Neuronal stem cell (in vitro differentiated cells): Measurements from ENCODE around the gene NXN.

Experiments
- DNase-seq: peaks from one replicate; pipeline ENCODE4 v3.0.0-alpha.2; 2013; ENCODE audit warnings: low spot score
- H2AFZ ChIP-seq: one replicate; pipeline ENCODE4 v1.6.1; 2013; ENCODE audit warnings: mild to moderate bottlenecking, low read length, inconsistent platforms
- H2AK5ac ChIP-seq: 2 replicates; pipeline ENCODE4 v1.6.1; 2013; ENCODE audit warnings: low read depth, mild to moderate bottlenecking, inconsistent platforms, low read length, moderate library complexity, mixed read lengths
- H2BK120ac ChIP-seq: 2 replicates; pipeline ENCODE4 v1.6.1; 2013; ENCODE audit warnings: low read depth, mild to moderate bottlenecking, inconsistent platforms, low read length, moderate library complexity, mixed read lengths
- H2BK12ac ChIP-seq: one replicate; pipeline ENCODE4 v1.6.1; 2013; ENCODE audit warnings: low read length, inconsistent platforms
- H2BK15ac ChIP-seq: 2 replicates; pipeline ENCODE4 v1.6.1; 2013; ENCODE audit warnings: mild to moderate bottlenecking, low read length, inconsistent platforms, mixed read lengths
- H2BK5ac ChIP-seq: one replicate; pipeline ENCODE4 v1.6.1; 2013; ENCODE audit warnings: inconsistent platforms, mild to moderate bottlenecking, low read length, moderate library complexity
- H3K14ac ChIP-seq: one replicate; pipeline ENCODE4 v1.6.1; 2013; ENCODE audit warnings: low read length, inconsistent platforms
- H3K18ac ChIP-seq: 2 replicates; pipeline ENCODE4 v1.6.1; 2013; ENCODE audit warnings: low read length, inconsistent platforms
- H3K23ac ChIP-seq: 2 replicates; pipeline ENCODE4 v1.6.1; 2013; ENCODE audit warnings: low read depth, mild to moderate bottlenecking, mixed read lengths, low read length, inconsistent platforms; ENCODE audit not compliant: poor library complexity
- H3K27ac ChIP-seq: replicated peaks from 3 replicates; pipeline ENCODE4 v1.5.1; 2013; ENCODE audit warnings: low read length, inconsistent platforms
- H3K27me3 ChIP-seq, 3 experiments: 2 replicates each; pipeline ENCODE4 v1.6.1; 2013; ENCODE audit warnings: low read length in 3 of 3, mild to moderate bottlenecking in 2 of 3, inconsistent platforms in 1 of 3, low read depth in 1 of 3, mixed read lengths in 1 of 3, moderate library complexity in 1 of 3; ENCODE audit not compliant: control insufficient read depth in 3 of 3, insufficient read depth in 3 of 3
- H3K36me3 ChIP-seq, 2 donors: replicated peaks in 1 of 2; 2 replicates each; pipeline ENCODE4 v1.6.1; 2013; ENCODE audit warnings: low read length in 2 of 2; ENCODE audit not compliant: control insufficient read depth in 2 of 2, insufficient read depth in 2 of 2
- H3K4ac ChIP-seq: 2 replicates; pipeline ENCODE4 v1.6.1; 2013; ENCODE audit warnings: inconsistent platforms, mild to moderate bottlenecking, low read length, moderate library complexity
- H3K4me1 ChIP-seq, 2 donors: 1 replicate in 1 of 2; 2 replicates in 1 of 2; pipeline ENCODE4 v1.6.1; 2013; ENCODE audit warnings: low read length in 2 of 2, low read depth in 1 of 2; ENCODE audit not compliant: control insufficient read depth in 2 of 2, insufficient read depth in 1 of 2
- H3K4me2 ChIP-seq: one replicate; pipeline ENCODE4 v1.6.1; 2013; ENCODE audit warnings: mild to moderate bottlenecking, low read length, inconsistent platforms; ENCODE audit not compliant: insufficient read depth, poor library complexity, severe bottlenecking
- H3K4me3 ChIP-seq, 2 donors: 2 replicates each; pipeline ENCODE4 v1.5.1; 2013; ENCODE audit warnings: low read length in 2 of 2, mild to moderate bottlenecking in 2 of 2, inconsistent platforms in 1 of 2, moderate library complexity in 1 of 2
- H3K79me1 ChIP-seq: one replicate; pipeline ENCODE4 v1.6.1; 2013; ENCODE audit warnings: low read depth, mild to moderate bottlenecking, inconsistent platforms, low read length, moderate library complexity
- H3K9ac ChIP-seq: one replicate; pipeline ENCODE4 v1.6.1; 2013; ENCODE audit warnings: mild to moderate bottlenecking, low read depth, low read length, inconsistent platforms; ENCODE audit not compliant: poor library complexity
- H3K9me3 ChIP-seq, 2 donors: replicated peaks in 1 of 2; 2 replicates each; pipeline versions ENCODE3 to v1.6.1; 2013; ENCODE audit warnings: low read length in 2 of 2, mild to moderate bottlenecking in 2 of 2, inconsistent platforms in 1 of 2, low read depth in 1 of 2, mixed read lengths in 1 of 2, moderate library complexity in 1 of 2; ENCODE audit not compliant: control insufficient read depth in 2 of 2, insufficient read depth in 1 of 2
- H4K8ac ChIP-seq: one replicate; pipeline ENCODE4 v1.6.1; 2013; ENCODE audit warnings: low read depth, mild to moderate bottlenecking, inconsistent platforms, low read length, moderate library complexity
- H4K91ac ChIP-seq: one replicate; pipeline ENCODE4 v1.6.1; 2013; ENCODE audit warnings: low read length, low read depth, mild to moderate bottlenecking, inconsistent platforms; ENCODE audit not compliant: poor library complexity
- WGBS, 2 donors: extraction: QIAGEN DNeasy Blood & Tissue Kit; methylation state at CpG; one replicate each; pipeline ENCODE4 v1.1.7; 2013; ENCODE audit warnings: missing lambda C conversion rate in 2 of 2, mixed read lengths in 1 of 2; ENCODE audit not compliant: insufficient read length in 2 of 2, insufficient replicate concordance in 1 of 2; ENCODE audit errors: extremely low coverage in 2 of 2; 5-methylcytosine and 5-hydroxymethylcytosine counted together

The NXN gene

DNA sequence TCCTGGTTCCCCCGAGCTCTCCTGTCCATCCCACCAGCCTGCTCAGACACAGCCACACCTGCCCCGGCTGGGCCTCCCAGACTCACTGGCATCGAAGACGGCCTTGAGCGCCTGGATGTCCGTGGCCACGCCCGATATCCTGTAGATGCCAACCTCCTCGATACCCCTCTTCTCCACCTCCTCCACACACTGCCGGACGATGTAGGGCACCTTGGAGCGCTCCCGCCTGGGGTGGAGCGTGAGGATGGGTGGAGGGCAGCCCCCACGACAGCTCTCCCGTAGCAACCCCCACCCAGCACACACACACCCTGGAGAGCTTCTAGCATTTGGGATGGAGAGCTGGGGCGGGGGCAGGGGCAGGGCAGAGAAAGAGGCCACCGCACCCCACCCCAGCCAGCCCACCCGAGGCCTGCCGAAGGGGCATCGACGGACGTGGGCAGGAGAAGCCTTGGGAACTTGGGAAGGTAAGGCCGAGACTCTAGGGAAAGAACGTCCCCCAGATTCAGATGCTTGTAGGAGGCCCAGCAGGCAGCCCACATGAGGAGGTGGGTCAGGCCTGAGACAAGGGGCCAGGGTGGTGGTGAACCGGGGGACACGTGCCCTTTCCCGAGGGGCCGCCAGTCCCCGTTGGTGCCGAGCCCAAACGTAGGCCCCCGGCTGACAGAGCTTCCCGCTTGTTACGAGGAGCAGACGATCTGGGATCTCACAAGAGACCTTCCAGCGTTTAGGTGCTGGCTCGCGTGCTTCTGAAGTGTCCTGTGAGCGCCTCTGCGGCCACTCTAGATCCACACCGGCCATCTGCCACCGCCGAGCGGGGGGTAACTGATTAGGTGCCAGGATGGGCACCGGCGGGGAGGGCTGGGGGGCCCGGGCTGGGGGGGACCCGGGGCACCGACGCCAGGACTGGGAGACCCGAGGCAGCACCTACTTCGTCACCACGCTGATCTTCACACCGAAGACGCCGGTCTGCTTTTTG, 32.5 kb upstream of the NXN start:
- Histone ChIP-seq H3K23ac (peak overlapping the region; percentile 73), H3K4ac (no peak overlapping the region), H2BK12ac (no peak overlapping the region), H2AFZ (no peak overlapping the region), H3K4me1 (no peaks in the 10 kb centered on the region), H3K4me3 (no peak overlapping the region), H2BK15ac (no peak overlapping the region), H3K18ac (peak overlapping the region; percentile 38), H2AK5ac (no peak overlapping the region), H3K27me3 (no peaks in the 10 kb centered on the region), H3K4me2 (no peak overlapping the region), H2BK5ac (peak overlapping the region; percentile 22), H3K79me1 (peaks cover 2% of the 10 kb centered on the region), H2BK120ac (no peak overlapping the region), H3K36me3 (peaks cover 27 to 32% of the 10 kb centered on the region in 2 donors), H4K8ac (no peak overlapping the region), H3K14ac (peak overlapping the region; percentile 38), H3K9ac (peak overlapping the region; percentile 44), H3K27ac (no peak overlapping the region), H3K9me3 (no peaks in the 10 kb centered on the region), H4K91ac (no peak overlapping the region)
- no peak for DNase-seq
- no CpG with 5 or more reads among the region's 57 CpGs for WGBS, 2 donors

DNA sequence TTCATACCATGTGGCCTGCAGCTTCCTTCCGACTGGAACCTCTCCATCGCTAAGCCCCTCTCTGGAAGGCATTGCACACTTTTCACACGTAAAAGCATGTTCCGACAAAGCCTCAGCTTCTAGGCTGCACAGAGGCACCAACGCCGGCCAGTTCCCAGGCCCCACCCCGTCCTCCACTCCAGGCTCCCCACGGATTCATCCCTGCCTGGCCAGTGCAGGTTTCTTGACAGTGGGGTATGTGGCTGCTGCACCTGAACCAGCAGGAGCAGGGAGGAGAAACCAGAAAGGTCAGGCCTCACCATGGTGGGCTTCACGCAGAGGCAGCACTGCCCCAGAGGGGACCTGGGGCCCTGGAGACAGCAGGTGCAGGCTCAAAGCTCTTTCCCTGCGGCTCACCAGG, 31.6 kb upstream of the NXN start:
- H2BK5ac ChIP-seq: peak overlapping the region; percentile 22
- H4K8ac ChIP-seq: no peak overlapping the region
- no peak overlapping the region for H2BK12ac ChIP-seq
- no CpG with 5 or more reads among the region's 10 CpGs for WGBS, 2 donors
- H3K79me1 ChIP-seq: peaks cover 2% of the 10 kb centered on the region
- no peak overlapping the region for H3K14ac ChIP-seq
- no peak overlapping the region for H4K91ac ChIP-seq
- H3K36me3 ChIP-seq: peaks cover 30 to 38% of the 10 kb centered on the region in 2 donors
- H2BK120ac ChIP-seq: no peak overlapping the region
- no peak overlapping the region for H3K4me2 ChIP-seq
- no peak overlapping the region for H3K9ac ChIP-seq
- H3K23ac ChIP-seq: no peak overlapping the region
- H2AFZ ChIP-seq: no peak overlapping the region
- H3K18ac ChIP-seq: no peak overlapping the region
- no peaks in the 10 kb centered on the region for H3K4me1 ChIP-seq
- DNase-seq: no peak
- H3K27me3 ChIP-seq: no peaks in the 10 kb centered on the region
- no peak overlapping the region for H3K4ac ChIP-seq
- H2AK5ac ChIP-seq: no peak overlapping the region
- H2BK15ac ChIP-seq: no peak overlapping the region
- no peaks in the 10 kb centered on the region for H3K9me3 ChIP-seq
- H3K4me3 ChIP-seq: no peak overlapping the region
- H3K27ac ChIP-seq: no peak overlapping the region

DNA sequence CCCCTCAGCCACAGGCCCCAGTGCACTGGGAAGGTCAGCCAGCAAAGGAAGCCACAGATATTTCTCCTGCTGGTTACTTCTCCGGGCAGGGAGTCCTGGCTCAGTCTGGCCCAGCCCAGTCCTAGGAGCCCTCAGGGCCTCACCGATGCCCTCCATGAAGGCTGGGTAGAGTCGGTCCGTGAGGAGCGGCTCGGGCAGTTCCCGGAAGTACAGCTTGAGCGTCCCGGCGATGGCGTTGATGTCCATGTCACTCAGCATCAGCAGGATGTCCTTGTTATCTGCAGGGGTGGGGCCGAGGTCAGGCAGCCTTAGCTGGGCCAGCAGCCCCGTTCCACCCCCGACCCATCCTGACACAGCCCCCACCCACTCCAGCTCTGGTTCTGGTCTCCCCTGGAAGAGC, 31.0 kb upstream of the NXN start:
- Histone ChIP-seq H2BK12ac (no peak overlapping the region), H4K8ac (no peak overlapping the region), H3K36me3 (peaks cover 32 to 43% of the 10 kb centered on the region in 2 donors), H4K91ac (no peak overlapping the region), H2BK120ac (no peak overlapping the region), H2BK5ac (no peak overlapping the region), H3K14ac (no peak overlapping the region), H3K18ac (no peak overlapping the region), H3K4me3 (no peak overlapping the region), H3K23ac (no peak overlapping the region), H3K79me1 (peaks cover 2% of the 10 kb centered on the region), H3K9ac (no peak overlapping the region), H3K4me1 (no peaks in the 10 kb centered on the region), H3K4ac (no peak overlapping the region), H2AFZ (no peak overlapping the region), H2AK5ac (no peak overlapping the region), H3K27me3 (no peaks in the 10 kb centered on the region), H2BK15ac (no peak overlapping the region), H3K9me3 (no peaks in the 10 kb centered on the region), H3K27ac (no peak overlapping the region), H3K4me2 (no peak overlapping the region)
- WGBS, 2 donors: no CpG with 5 or more reads among the region's 14 CpGs
- DNase-seq: no peak

DNA sequence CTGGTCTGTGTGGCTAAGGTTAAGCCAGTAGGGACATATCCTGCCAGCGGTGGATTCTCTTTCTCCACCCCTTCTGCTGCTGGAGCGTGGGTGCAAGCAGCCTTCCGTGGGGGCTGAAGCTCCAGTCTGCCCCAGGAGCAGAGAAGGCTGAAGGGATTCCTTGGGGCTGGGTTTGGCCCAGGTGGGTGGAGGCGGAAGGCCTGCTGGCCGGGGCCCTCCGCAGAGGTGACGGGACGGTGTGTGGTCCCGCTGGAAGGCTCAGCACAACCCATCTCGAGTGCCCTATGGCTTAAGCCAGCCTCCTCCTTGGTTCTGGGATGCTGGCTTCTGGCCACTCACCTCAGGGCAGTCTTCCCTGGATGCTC, 30.5 kb upstream of the NXN start:
- no peak overlapping the region for H2AFZ ChIP-seq
- H3K9ac ChIP-seq: no peak overlapping the region
- H3K36me3 ChIP-seq: peaks cover 35 to 48% of the 10 kb centered on the region in 2 donors
- no peak overlapping the region for H3K14ac ChIP-seq
- H2BK15ac ChIP-seq: no peak overlapping the region
- H3K79me1 ChIP-seq: peaks cover 2% of the 10 kb centered on the region
- H3K27ac ChIP-seq: no peak overlapping the region
- no peak overlapping the region for H2BK5ac ChIP-seq
- no peaks in the 10 kb centered on the region for H3K27me3 ChIP-seq
- no peak overlapping the region for H3K23ac ChIP-seq
- H2BK12ac ChIP-seq: no peak overlapping the region
- no peak overlapping the region for H3K18ac ChIP-seq
- no peak overlapping the region for H3K4me3 ChIP-seq
- no peaks in the 10 kb centered on the region for H3K4me1 ChIP-seq
- no peak overlapping the region for H3K4ac ChIP-seq
- no CpG with 5 or more reads among the region's 10 CpGs for WGBS, 2 donors
- no peak overlapping the region for H4K91ac ChIP-seq
- H2AK5ac ChIP-seq: no peak overlapping the region
- no peaks in the 10 kb centered on the region for H3K9me3 ChIP-seq
- H3K4me2 ChIP-seq: no peak overlapping the region
- H2BK120ac ChIP-seq: no peak overlapping the region
- DNase-seq: no peak
- H4K8ac ChIP-seq: no peak overlapping the region
